HepG2 (cell line): ENCODE data around the gene NRG2. TPM values are rescaled to one million over a fixed set of nuclear protein-coding genes. Genes with fewer than 3 reads are reported as not detected.

ENCODE experiments used
- ATAC-seq: fragments of 200-7000 bp; cut with Tn5 transposase; 3 replicates; pipeline ENCODE4 v1.9.1; 2020; ENCODE audit warnings: mild to moderate bottlenecking, moderate library complexity
- BruUV-seq: library from RNA; stranded (reverse); fragments of 400-500 nt; replicated peaks from 2 replicates; lab custom pipeline; 2021; lab: Mats Ljungman, UMichigan
- CTCF ChIA-PET: fragments of 300-600 bp; formaldehyde crosslinking; extraction: SDS; loops from one replicate; lab custom pipeline; 2021; ENCODE audit warnings: low total read pairs, inconsistent platforms, low intra/inter-chr PET ratio; lab: Yijun Ruan, JAX
- POLR2A ChIA-PET: fragments of 350-600 bp; sonication (Branson Sonifier 250); formaldehyde crosslinking; loops from one replicate; lab custom pipeline; 2020; ENCODE audit warnings: antibody characterized with exemption, inconsistent platforms; lab: Yijun Ruan, JAX
- DNase-seq: peaks from one replicate; pipeline ENCODE4 v3.0.0-alpha.2; 2015; ENCODE audit warnings: low spot score
- FAIRE-seq: peaks from 3 replicates; lab custom pipeline; 2011; peaks lifted over from hg19 to GRCh38; lab: Jason Lieb, UNC
- H2AFZ ChIP-seq: one replicate; pipeline ENCODE4 v1.6.1; 2011; ENCODE audit warnings: low read length, inconsistent platforms
- H3K27ac ChIP-seq: fragments of 300-600 bp; 3 replicates; pipeline ENCODE4 v1.8.0; 2011; ENCODE audit warnings: mixed run types, mild to moderate bottlenecking, mixed read lengths, low read length, inconsistent platforms; ENCODE audit not compliant: insufficient read depth; ENCODE audit errors: extremely low read length
- H3K27me3 ChIP-seq, 2 experiments: fragments of 200-600 bp in 1 of 2; 2 replicates in 1 of 2; 3 replicates in 1 of 2; pipeline versions ENCODE4 v1.6.0 to v1.8.0; 2011; ENCODE audit warnings: low read length in 2 of 2, mild to moderate bottlenecking in 2 of 2, moderate library complexity in 2 of 2, inconsistent platforms in 1 of 2; ENCODE audit not compliant: insufficient read depth in 2 of 2, control insufficient read depth in 1 of 2
- H3K36me3 ChIP-seq, 2 experiments: fragments of 200-600 bp in 1 of 2; replicated peaks in 1 of 2; 2 replicates in 1 of 2; 3 replicates in 1 of 2; pipeline versions ENCODE4 v1.5.1 to v1.8.0; 2011; ENCODE audit warnings: low read length in 2 of 2, inconsistent platforms in 1 of 2; ENCODE audit not compliant: insufficient read depth in 2 of 2, control insufficient read depth in 1 of 2
- H3K4me1 ChIP-seq: 2 replicates; pipeline ENCODE4 v1.5.1; 2012; ENCODE audit warnings: low read length, inconsistent platforms; ENCODE audit not compliant: insufficient read depth
- H3K4me2 ChIP-seq: 2 replicates; pipeline ENCODE4 v1.6.0; 2011; ENCODE audit warnings: low read depth, low read length, inconsistent platforms
- H3K4me3 ChIP-seq, 3 experiments: fragments of 200-600 bp in 1 of 3; sonication (generic), shearing (Covaris generic) in 1 of 3; replicated peaks in 1 of 3; 2 replicates each; pipeline ENCODE4 v1.5.1; 2011 to 2016; ENCODE audit warnings: low read length in 3 of 3, inconsistent platforms in 2 of 3, low read depth in 2 of 3, mild to moderate bottlenecking in 2 of 3, control low read depth in 1 of 3, mixed read lengths in 1 of 3; ENCODE audit not compliant: insufficient read depth in 1 of 3
- H3K79me2 ChIP-seq: one replicate; pipeline ENCODE4 v1.6.1; 2011; ENCODE audit warnings: low read length, inconsistent platforms; ENCODE audit not compliant: insufficient read depth
- H3K9ac ChIP-seq: 2 replicates; pipeline ENCODE4 v1.6.0; 2011; ENCODE audit warnings: mild to moderate bottlenecking, low read depth, low read length, inconsistent platforms; ENCODE audit not compliant: insufficient read depth
- H3K9me3 ChIP-seq: 2 replicates; pipeline ENCODE4 v1.5.1; 2012; ENCODE audit warnings: mild to moderate bottlenecking, low read length
- H4K20me1 ChIP-seq: 2 replicates; pipeline ENCODE4 v1.6.0; 2011; ENCODE audit warnings: inconsistent platforms, mild to moderate bottlenecking, low read length, moderate library complexity; ENCODE audit not compliant: insufficient read depth
- CBX2 ChIP-seq, 2 experiments: fragments of 200-600 bp in 1 of 2; sonication (generic); formaldehyde crosslinking in 1 of 2; IDR thresholded peaks; 2 replicates each; pipeline versions ENCODE4 v1.7.0 to v1.8.1; 2018 to 2022; ENCODE audit warnings: low read depth in 2 of 2, low read length in 1 of 2, mild to moderate bottlenecking in 1 of 2, missing genetic modification reagents in 1 of 2
- PHB2 ChIP-seq: fragments of 450-650 bp; IDR thresholded peaks from 2 replicates; pipeline ENCODE4 v1.6.1; 2018; ENCODE audit not compliant: partially characterized antibody
- SP2 ChIP-seq: sonication (generic); formaldehyde crosslinking; IDR thresholded peaks from 2 replicates; pipeline ENCODE4 v1.5.1; 2020; ENCODE audit warnings: mild to moderate bottlenecking, missing genetic modification reagents
- ZNF296 ChIP-seq: sonication (generic); formaldehyde crosslinking; conservative IDR thresholded peaks from 2 replicates; pipeline ENCODE4 v1.5.0; 2020; ENCODE audit warnings: mild to moderate bottlenecking, missing genetic modification reagents
- ZNF761 ChIP-seq: sonication (generic); formaldehyde crosslinking; conservative IDR thresholded peaks from 2 replicates; pipeline ENCODE4 v1.4.0; 2020; ENCODE audit warnings: mild to moderate bottlenecking, missing genetic modification reagents
- WGBS: methylation state at CpG from one replicate; pipeline ENCODE4 v1.1.6; 2017; ENCODE audit warnings: low lambda C conversion rate; 5-methylcytosine and 5-hydroxymethylcytosine counted together
- in situ Hi-C: cut with HindIII; loops from 2 replicates; pipeline ENCODE4 v1.10.0; 2017; ENCODE audit warnings: low pct_unique_long_range_greater_than_20kb; ENCODE audit not compliant: extremely low pct_ligation_motif_present
- intact Hi-C: fragments of 100-400 bp; cut with micrococcal nuclease; formaldehyde crosslinking; loops from one replicate; pipeline ENCODE4 v1.10.0; 2022; ENCODE audit not compliant: unreplicated experiment
- polyA plus RNA-seq, 8 experiments: library from polyadenylated mRNA; depleted of rRNA in 3 of 8; stranded (reverse) in 7 of 8; unstranded in 1 of 8; fragments of >200 nt; fragmentation: Illumina TruSeq in 4 of 8; extraction: Trizol in 4 of 8; gene quantifications; 2 replicates each; pipeline versions ENCODE4 v1.2.1 to v1.2.3, GENCODE V29; 2011 to 2016; ENCODE audit warnings: low read depth in 4 of 8, missing spikeins in 1 of 8, mixed read lengths in 1 of 8; ENCODE audit not compliant: insufficient read depth in 1 of 8
- total RNA-seq, 5 experiments: library from RNA; depleted of rRNA; stranded (reverse); fragments of >200 nt; fragmentation: Illumina TruSeq; extraction: Trizol; gene quantifications; 2 replicates each; pipeline ENCODE4 v1.2.3, GENCODE V29; 2016; ENCODE audit warnings: low read depth in 1 of 5
- TF ChIP-seq, protein P1 (sequence below): sonication (generic); formaldehyde crosslinking; IDR thresholded peaks from 2 replicates; pipeline ENCODE4 v1.5.0; 2020; ENCODE audit warnings: missing genetic modification reagents, mild to moderate bottlenecking, borderline replicate concordance
- TF ChIP-seq, protein P2 (sequence below): sonication (generic); formaldehyde crosslinking; IDR thresholded peaks from 2 replicates; pipeline ENCODE4 v1.5.0; 2020; ENCODE audit warnings: missing genetic modification reagents, mild to moderate bottlenecking, borderline replicate concordance

The NRG2 gene
- total and polyA plus RNA-seq, 2 of the 13 experiments (the other 11 are each of a cell fraction or from before 2014, with no cell fraction given), result not detected

DNA sequence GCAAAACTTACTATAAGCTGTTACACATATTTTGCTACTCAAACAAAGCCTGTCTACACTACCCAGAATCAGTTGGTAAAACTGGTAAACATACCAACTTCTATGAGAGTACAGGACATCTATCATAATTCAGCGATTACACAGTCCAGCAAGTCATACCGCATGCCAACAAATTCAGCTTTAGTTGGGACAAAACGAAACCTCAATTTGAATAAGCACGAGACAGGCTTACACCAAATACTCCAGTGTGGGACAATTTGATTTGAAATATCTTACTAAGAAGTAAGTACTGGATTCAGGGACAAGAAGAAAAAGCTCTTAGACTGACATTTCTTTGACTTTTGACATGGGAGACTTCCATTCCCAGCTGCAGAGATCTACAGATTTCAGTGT, 2.0 kb downstream of the NRG2 start:
- Histone ChIP-seq H2AFZ (no peak overlapping the region), H3K4me3 (no peak overlapping the region), H4K20me1 (no peaks in the 10 kb centered on the region), H3K4me1 (peaks cover 6% of the 10 kb centered on the region; the same call in 1 of the 2 replicates), H3K9me3 (no peaks in the 10 kb centered on the region), H3K27me3 (peaks cover 10 to 53% of the 10 kb centered on the region in 2 experiments; a peak in 4 of 5 replicates), H3K36me3 (no peaks in the 10 kb centered on the region), H3K4me2 (no peak overlapping the region), H3K9ac (no peak overlapping the region), H3K27ac (no peak overlapping the region), H3K79me2 (no peaks in the 10 kb centered on the region)
- TF ChIP-seq CBX2 (IDR thresholded peaks at IDR 0.05; ENCODE audit: low read depth, low read length), result 0 out of 2 replicates have a peak, but pooled peaks have one; percentile 40
- TF ChIP-seq CBX2 (CRISPR knock-in tag; IDR thresholded peaks at IDR 0.05; ENCODE audit: low read depth), result no peak
- TF ChIP-seq ZNF296 (CRISPR knock-in tag), result no peak
- intact Hi-C loops (no loop called here), in situ Hi-C loops (no loop called here)
- 57% methylated on average over 4 of the region's 4 CpGs for WGBS
- ChIA-PET CTCF (no interaction called here), POLR2A (no interaction called here)
- BruUV-seq, result no TSS peak
- DNase-seq (no peak), ATAC-seq (no peak), FAIRE-seq (no peak)

DNA sequence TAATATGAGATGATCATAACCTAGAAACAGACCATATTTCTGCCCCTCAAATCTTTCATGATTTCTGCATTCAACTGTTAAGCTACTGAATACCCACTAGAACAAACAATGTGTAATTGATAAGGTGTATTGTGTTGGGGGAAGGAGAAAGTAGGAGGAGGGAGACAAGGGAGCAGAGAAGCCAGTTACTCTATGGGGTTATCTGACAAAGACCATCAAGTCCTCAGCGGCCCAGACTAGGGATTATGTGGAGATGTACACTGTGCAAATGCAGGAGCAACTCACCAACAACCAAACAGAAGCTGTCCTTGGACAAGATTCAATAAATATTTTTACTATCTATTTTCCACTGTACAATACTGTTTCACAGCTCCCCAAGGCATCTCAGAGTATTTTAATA, 2.7 kb downstream of the NRG2 start:
- Histone ChIP-seq H4K20me1 (no peaks in the 10 kb centered on the region), H3K9me3 (no peaks in the 10 kb centered on the region), H3K36me3 (no peaks in the 10 kb centered on the region), H3K4me1 (peaks cover 6% of the 10 kb centered on the region; the same call in 1 of the 2 replicates), H3K27ac (no peak overlapping the region), H2AFZ (no peak overlapping the region), H3K4me3 (no peak overlapping the region), H3K9ac (no peak overlapping the region), H3K79me2 (no peaks in the 10 kb centered on the region)
- FAIRE-seq, result no peak
- intact Hi-C loops, result no loop called here
- CTCF ChIA-PET, result no interaction called here
- no peak for ATAC-seq
- POLR2A ChIA-PET, result no interaction called here
- 44% methylated on average over 1 of the region's 1 CpG for WGBS
- no peak for DNase-seq
- BruUV-seq, result no TSS peak
- TF ChIP-seq ZNF761 (CRISPR knock-in tag) (no peak), PHB2 (no peak), SP2 (CRISPR knock-in tag) (no peak)
- TF ChIP-seq, protein P1, sequence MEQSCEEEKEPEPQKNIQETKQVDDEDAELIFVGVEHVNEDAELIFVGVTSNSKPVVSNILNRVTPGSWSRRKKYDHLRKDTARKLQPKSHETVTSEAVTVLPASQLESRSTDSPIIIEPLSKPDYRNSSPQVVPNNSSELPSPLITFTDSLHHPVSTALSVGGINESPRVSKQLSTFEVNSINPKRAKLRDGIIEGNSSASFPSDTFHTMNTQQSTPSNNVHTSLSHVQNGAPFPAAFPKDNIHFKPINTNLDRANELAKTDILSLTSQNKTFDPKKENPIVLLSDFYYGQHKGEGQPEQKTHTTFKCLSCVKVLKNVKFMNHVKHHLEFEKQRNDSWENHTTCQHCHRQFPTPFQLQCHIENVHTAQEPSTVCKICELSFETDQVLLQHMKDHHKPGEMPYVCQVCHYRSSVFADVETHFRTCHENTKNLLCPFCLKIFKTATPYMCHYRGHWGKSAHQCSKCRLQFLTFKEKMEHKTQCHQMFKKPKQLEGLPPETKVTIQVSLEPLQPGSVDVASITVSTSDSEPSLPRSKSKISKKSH (CRISPR knock-in tag), result no peak
- TF ChIP-seq, protein P2, sequence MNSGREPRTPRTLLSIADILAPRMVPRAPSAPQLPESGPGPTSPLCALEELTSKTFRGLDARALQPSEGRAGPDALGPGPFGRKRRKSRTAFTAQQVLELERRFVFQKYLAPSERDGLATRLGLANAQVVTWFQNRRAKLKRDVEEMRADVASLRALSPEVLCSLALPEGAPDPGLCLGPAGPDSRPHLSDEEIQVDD (CRISPR knock-in tag), result no peak
- TF ChIP-seq, all 625 proteins: peak for 0
- no peak overlapping the region for H3K4me2 ChIP-seq
- in situ Hi-C loops, result no loop called here
- peaks cover 10 to 58% of the 10 kb centered on the region in 2 experiments; a peak in 4 of 5 replicates for H3K27me3 ChIP-seq
